CD4-positive, alpha-beta T cell treated with Interleukin-2 at 100 ng/mL for 4 hours (primary cell): ENCODE measurements around the gene NLK.

Source experiments
- DNase-seq: peaks from one replicate; pipeline ENCODE4 v3.0.0-alpha.2; 2020; ENCODE audit warnings: low spot score

The NLK gene

GRCh38 chr17:28113269-28113668 is 70.8 kb downstream of the NLK start:
- DNase-seq: no peak

GRCh38 chr17:28115046-28115445 is 72.6 kb downstream of the NLK start:
- no peak for DNase-seq

GRCh38 chr17:28117304-28117703 is 74.8 kb downstream of the NLK start:
- DNase-seq: no peak

- no peak for DNase-seq
Measured at GRCh38 chr17:28118362-28118761, 75.9 kb downstream of the NLK start.

GRCh38 chr17:28119046-28119445 is 76.6 kb downstream of the NLK start:
- DNase-seq: no peak

- no peak for DNase-seq
Measured at GRCh38 chr17:28119560-28119959, 77.1 kb downstream of the NLK start.

- DNase-seq: no peak
Measured at GRCh38 chr17:28120766-28121165, 78.3 kb downstream of the NLK start.

GRCh38 chr17:28124962-28125361 is 82.5 kb downstream of the NLK start:
- no peak for DNase-seq

GRCh38 chr17:28125526-28126378 is 83.3 kb downstream of the NLK start:
- no peak for DNase-seq

- no peak for DNase-seq
Measured at GRCh38 chr17:28127196-28127595, 84.7 kb downstream of the NLK start.

- DNase-seq: no peak
Measured at GRCh38 chr17:28128779-28129178, 86.3 kb downstream of the NLK start.

- DNase-seq: no peak
Measured at GRCh38 chr17:28130472-28130871, 88.0 kb downstream of the NLK start.

- no peak for DNase-seq
Measured at GRCh38 chr17:28131599-28131998, 89.1 kb downstream of the NLK start.

GRCh38 chr17:28133562-28133970 is 91.1 kb downstream of the NLK start:
- no peak for DNase-seq

GRCh38 chr17:28136923-28137322 is 94.4 kb downstream of the NLK start:
- DNase-seq: no peak

- no peak for DNase-seq
Measured at GRCh38 chr17:28139822-28140221, 97.3 kb downstream of the NLK start.

GRCh38 chr17:28141313-28141712 is 98.8 kb downstream of the NLK start:
- DNase-seq: no peak

GRCh38 chr17:28141773-28142172 is 99.3 kb downstream of the NLK start:
- DNase-seq: no peak

- DNase-seq: no peak
Measured at GRCh38 chr17:28142305-28142704, 99.8 kb downstream of the NLK start.

- DNase-seq: no peak
Measured at GRCh38 chr17:28144019-28144418, 101.5 kb downstream of the NLK start.

GRCh38 chr17:28145348-28145747 is 102.9 kb downstream of the NLK start:
- no peak for DNase-seq

GRCh38 chr17:28147017-28147416 is 104.5 kb downstream of the NLK start:
- DNase-seq: no peak

- no peak for DNase-seq
Measured at GRCh38 chr17:28151001-28151400, 108.5 kb downstream of the NLK start.

- no peak for DNase-seq
Measured at GRCh38 chr17:28154214-28154613, 111.7 kb downstream of the NLK start.
